Brain microvascular endothelial cell (primary cell): ENCODE data around the gene YIPF4.

Experiments
- DNase-seq: peaks from one replicate; pipeline ENCODE4 v3.0.0-alpha.2; 2020
- H3K27ac ChIP-seq: fragments of 250-450 bp; sonication (Bioruptor Pico); 2 replicates; pipeline ENCODE4 v1.5.1; 2020; ENCODE audit warnings: mild to moderate bottlenecking, moderate library complexity
- H3K27me3 ChIP-seq: fragments of 250-450 bp; sonication (Bioruptor Pico); replicated peaks from 2 replicates; pipeline ENCODE4 v1.5.1; 2020; ENCODE audit warnings: mild to moderate bottlenecking
- H3K36me3 ChIP-seq: fragments of 250-450 bp; sonication (Bioruptor Pico); replicated peaks from 2 replicates; pipeline ENCODE4 v1.5.1; 2020; ENCODE audit warnings: mild to moderate bottlenecking
- H3K4me3 ChIP-seq: 2 replicates; pipeline ENCODE4 v1.5.1; 2011; ENCODE audit warnings: low read depth, mild to moderate bottlenecking, control low read depth, low read length, moderate library complexity
- in situ Hi-C: cut with HindIII; loops from 2 replicates; pipeline ENCODE4 v1.10.0; 2017; ENCODE audit warnings: low sequenced_read_pairs, low pct_ligation_motif_present
- TF ChIP-seq, protein P1 (sequence below): IDR thresholded peaks from 2 replicates; pipeline ENCODE4 v1.5.1; 2011; ENCODE audit warnings: low read depth, mild to moderate bottlenecking, moderate library complexity, low read length, control low read depth, inconsistent platforms; ENCODE audit errors: missing control alignments

The YIPF4 gene

DNA sequence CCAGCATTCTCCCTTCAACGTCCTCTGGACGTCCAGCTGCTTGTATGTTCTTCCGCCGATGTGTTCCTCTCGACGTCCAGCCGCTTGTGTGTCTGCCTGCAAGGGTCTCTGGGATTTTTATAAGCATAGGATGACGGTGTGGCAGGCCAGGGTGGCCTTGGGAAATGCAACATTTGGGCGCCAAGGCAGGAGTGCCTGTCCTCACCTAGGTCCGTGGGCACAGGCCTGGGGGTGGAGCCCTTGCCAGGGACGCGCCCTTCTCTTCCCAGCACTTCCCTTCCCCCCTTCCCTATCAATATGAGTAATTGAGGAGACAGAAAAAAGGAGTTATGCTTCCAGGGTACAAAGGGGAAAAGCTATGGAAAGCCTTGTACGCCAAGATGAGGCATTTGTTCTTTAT lies 19.5 kb upstream of the YIPF4 start:
- in situ Hi-C loops = no loop called here
- no peak overlapping the region for H3K4me3 ChIP-seq
- TF ChIP-seq, protein P1, sequence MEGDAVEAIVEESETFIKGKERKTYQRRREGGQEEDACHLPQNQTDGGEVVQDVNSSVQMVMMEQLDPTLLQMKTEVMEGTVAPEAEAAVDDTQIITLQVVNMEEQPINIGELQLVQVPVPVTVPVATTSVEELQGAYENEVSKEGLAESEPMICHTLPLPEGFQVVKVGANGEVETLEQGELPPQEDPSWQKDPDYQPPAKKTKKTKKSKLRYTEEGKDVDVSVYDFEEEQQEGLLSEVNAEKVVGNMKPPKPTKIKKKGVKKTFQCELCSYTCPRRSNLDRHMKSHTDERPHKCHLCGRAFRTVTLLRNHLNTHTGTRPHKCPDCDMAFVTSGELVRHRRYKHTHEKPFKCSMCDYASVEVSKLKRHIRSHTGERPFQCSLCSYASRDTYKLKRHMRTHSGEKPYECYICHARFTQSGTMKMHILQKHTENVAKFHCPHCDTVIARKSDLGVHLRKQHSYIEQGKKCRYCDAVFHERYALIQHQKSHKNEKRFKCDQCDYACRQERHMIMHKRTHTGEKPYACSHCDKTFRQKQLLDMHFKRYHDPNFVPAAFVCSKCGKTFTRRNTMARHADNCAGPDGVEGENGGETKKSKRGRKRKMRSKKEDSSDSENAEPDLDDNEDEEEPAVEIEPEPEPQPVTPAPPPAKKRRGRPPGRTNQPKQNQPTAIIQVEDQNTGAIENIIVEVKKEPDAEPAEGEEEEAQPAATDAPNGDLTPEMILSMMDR = no peak
- DNase-seq = no peak
- no peaks in the 10 kb centered on the region for H3K27me3 ChIP-seq
- H3K27ac ChIP-seq = no peak overlapping the region
- no peaks in the 10 kb centered on the region for H3K36me3 ChIP-seq

DNA sequence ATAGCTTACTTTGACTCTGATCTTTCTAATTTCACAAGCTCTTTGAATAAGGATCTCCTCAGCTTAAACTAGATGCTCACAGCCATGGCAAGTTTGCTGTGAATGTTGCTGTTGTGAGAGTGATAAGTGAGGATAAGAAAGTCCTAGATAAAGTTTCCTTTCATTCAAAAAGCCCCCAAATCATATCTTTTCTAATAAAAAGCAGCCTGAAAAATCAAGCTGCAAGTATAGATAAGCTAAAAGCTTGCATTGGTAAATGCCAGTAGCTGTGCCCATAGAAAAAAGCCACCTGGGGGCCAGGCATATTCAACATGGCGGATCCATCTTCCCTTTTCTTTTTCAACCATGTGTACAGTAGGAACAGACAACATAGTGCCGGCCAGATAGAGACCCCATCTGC lies 17.3 kb upstream of the YIPF4 start:
- Histone ChIP-seq H3K27ac (no peak overlapping the region), H3K4me3 (no peak overlapping the region), H3K36me3 (no peaks in the 10 kb centered on the region), H3K27me3 (no peaks in the 10 kb centered on the region)
- in situ Hi-C loops = no loop called here
- TF ChIP-seq, protein P1 = no peak
- DNase-seq = no peak

DNA sequence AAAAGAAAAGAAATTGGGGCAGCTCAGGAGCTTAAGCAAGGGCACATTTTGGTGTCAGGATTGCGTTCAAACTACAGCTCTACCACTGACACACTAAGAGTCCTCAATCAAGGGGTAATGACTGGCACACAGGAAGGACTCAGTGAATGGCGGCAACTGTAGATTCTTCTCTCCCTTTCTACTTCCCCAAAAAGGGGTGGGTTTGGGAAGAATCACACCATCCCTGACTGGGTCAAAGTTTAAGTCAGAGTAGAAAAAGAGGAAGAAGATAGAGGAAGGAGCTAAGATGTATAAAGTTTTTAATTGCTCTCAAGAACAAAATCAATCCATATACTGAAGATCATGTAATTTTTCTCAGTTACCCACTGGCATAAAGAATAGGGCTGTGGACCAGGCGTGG lies 15.6 kb upstream of the YIPF4 start:
- H3K27ac ChIP-seq = no peak overlapping the region
- TF ChIP-seq, protein P1 = no peak
- H3K27me3 ChIP-seq = no peaks in the 10 kb centered on the region
- in situ Hi-C loops = no loop called here
- no peak for DNase-seq
- H3K36me3 ChIP-seq = no peaks in the 10 kb centered on the region
- no peak overlapping the region for H3K4me3 ChIP-seq

DNA sequence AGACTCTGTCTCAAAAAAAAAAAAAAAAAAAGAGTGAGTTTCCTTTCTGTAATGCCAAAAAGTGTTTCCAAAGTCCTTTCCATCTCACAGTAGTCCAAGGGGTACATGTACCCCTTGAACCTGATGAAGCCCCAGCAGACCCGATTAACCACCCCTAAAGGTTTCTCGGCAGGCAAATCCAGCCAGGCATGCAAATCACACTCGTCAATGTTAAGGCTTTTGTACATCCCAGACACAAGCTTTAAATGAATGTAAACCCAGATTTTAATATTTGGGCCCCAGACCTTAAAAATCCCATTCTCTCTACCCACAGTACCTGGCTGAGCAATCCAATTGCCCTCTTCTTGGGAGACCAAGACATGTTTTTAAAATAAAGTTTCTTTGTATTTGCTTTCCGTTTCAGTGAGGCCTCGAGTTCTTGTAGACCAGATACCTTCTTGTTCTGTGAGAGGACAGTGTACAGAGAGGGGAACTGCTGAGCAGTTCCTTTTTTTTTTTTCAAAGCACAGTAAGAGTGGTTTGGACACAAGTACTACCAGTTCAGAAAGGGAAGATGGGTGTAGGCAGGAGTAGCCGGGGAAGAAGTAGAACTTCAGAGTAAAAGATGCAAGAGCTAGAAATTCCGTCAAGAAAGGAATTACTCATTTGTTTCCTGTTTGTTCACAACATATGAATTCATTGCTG lies 13.1 kb upstream of the YIPF4 start, which contains the start of gene NLRC4:
Gene NLRC4, minus strand, starts transcription at position 465 of the 684 bp plus-strand sequence. CDS start 8,111 bp downstream, outside the sequence.
- H3K36me3 ChIP-seq = no peaks in the 10 kb centered on the region
- TF ChIP-seq, protein P1 = no peak
- no peak for DNase-seq

DNA sequence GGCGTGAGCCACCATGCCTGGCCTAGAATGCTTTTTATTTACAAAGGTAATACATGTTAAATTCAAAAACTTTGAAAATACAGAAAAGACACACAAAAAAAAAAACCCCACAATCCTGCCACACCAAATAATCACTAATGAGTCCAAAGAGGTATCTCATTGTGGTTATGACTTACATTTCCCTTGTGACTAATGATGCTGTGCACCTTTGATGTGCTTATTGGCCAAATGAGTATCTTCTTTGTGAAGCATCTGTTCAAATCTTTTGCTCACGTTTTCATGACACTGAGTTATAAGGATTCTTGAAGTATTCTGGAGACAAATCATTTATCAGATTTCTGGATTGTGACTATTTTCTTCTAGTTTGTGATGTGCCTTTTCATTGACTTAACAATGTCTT lies 6.6 kb upstream of the YIPF4 start:
- TF ChIP-seq, protein P1 = no peak
- H3K4me3 ChIP-seq = no peak overlapping the region
- H3K27me3 ChIP-seq = no peaks in the 10 kb centered on the region
- in situ Hi-C loops = no loop called here
- H3K36me3 ChIP-seq = no peaks in the 10 kb centered on the region
- H3K27ac ChIP-seq = no peak overlapping the region
- no peak for DNase-seq

More for the DNA sequence above, 13.1 kb upstream of the YIPF4 start, which contains the start of gene NLRC4:
- H3K27me3 ChIP-seq = no peaks in the 10 kb centered on the region
- no peak within 1 kb of the TSS for H3K27ac ChIP-seq
- in situ Hi-C loops = no loop called here
- H3K4me3 ChIP-seq = no peak within 1 kb of the TSS

DNA sequence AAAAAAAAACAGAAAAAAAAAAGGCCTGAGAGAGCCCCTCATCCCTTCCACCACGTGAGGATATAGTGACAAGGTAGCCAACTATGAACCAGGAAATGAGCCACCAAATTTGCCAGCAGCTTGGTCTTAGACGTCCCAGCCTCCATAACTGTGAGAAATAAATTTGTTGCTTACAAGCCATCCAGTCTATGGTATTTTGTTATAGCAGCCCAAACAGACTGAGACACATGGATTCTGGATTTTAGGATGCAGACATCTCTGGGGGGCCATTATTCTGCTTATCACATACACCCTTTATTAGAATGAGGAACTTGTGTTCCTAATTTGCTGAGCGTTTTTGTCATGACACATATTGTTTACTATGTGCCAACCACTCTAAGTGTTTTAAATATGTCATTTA lies 5.4 kb upstream of the YIPF4 start:
- DNase-seq = no peak
- TF ChIP-seq, protein P1 = no peak
- Histone ChIP-seq H3K36me3 (no peaks in the 10 kb centered on the region), H3K27ac (no peak overlapping the region), H3K4me3 (no peak overlapping the region), H3K27me3 (no peaks in the 10 kb centered on the region)
- in situ Hi-C loops = no loop called here
